Lower leg skin (tissue), 4 donors: ENCODE measurements around the gene PLA2G2C. TPM values are rescaled to one million over a fixed set of nuclear protein-coding genes. Genes with fewer than 3 reads are reported as not detected.

ENCODE experiments used
- DNase-seq, 2 donors: peaks; one replicate each; pipeline ENCODE4 v3.0.0-alpha.2; 2019; ENCODE audit warnings: low spot score in 2 of 2
- H3K4me3 ChIP-seq: fragments of 200-600 bp; sonication (generic); 2 replicates; pipeline ENCODE4 v1.5.1; 2017; ENCODE audit warnings: mild to moderate bottlenecking, low read depth; ENCODE audit not compliant: poor library complexity, severe bottlenecking
- POLR2A ChIP-seq, 2 donors: fragments of 450-650 bp; IDR thresholded peaks; one replicate each; pipeline ENCODE4 v1.6.1; 2016 to 2017; ENCODE audit warnings: antibody characterized with exemption in 2 of 2, mild to moderate bottlenecking in 1 of 2, moderate library complexity in 1 of 2
- WGBS, 2 donors: methylation state at CpG; one replicate each; pipeline ENCODE4 v1.1.5; 2018; 5-methylcytosine and 5-hydroxymethylcytosine counted together
- intact Hi-C: fragments of 100-400 bp; cut with DNase I; formaldehyde crosslinking; loops from one replicate; pipeline ENCODE4 v1.15.0; 2023; ENCODE audit warnings: low total_unique reads
- total RNA-seq, 4 donors: library from RNA; depleted of rRNA; stranded (reverse); fragments of >200 nt; gene quantifications; one replicate each; pipeline ENCODE4 v1.1.0, GENCODE V29; 2016
- TF ChIP-seq, protein P1 (sequence below), 3 donors: fragments of 450-650 bp; IDR thresholded peaks; one replicate each; pipeline ENCODE4 v1.5.1; 2016; ENCODE audit warnings: antibody characterized with exemption in 3 of 3, mild to moderate bottlenecking in 3 of 3, moderate library complexity in 2 of 3

The PLA2G2C gene
- total RNA-seq, 4 donors from 2014 or later, result 0.10 TPM; not detected in 3

DNA sequence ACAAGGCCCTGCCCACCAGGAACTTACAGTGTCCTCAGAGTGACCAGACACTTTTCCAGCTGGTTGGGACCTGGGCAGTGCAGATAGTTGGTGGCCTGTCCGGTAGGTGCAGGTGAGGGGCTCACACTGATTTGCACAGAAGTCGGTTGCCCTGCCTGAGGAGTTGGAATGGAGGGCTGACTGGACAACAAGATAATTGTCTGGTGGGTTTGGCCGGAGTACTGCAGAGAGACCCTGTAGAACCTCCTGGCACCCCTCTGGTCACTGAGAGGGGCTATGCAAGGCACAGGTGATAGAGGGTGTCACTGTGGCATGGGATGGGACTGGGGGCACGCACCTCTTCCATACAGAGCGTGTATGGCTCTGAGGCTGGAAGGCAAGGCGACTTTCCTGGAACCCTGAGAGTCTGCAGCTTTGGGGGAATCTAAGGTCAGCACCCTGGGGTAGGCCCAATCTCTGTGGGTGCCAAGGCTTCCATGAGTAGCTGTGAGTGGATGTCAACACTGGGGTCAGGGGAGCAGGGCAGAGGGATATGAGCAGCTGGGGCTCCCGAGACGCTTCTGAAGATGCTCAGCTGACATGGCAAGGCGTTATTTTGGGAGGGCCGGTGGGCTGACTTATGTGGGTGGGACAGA, 59.4 kb downstream of the PLA2G2C start:
- 96 to 97% methylated on average over 10 of the region's 10 CpGs for WGBS, 2 donors
- no peak for TF ChIP-seq POLR2A (IDR thresholded peaks at IDR 0.05)
- TF ChIP-seq, protein P1, sequence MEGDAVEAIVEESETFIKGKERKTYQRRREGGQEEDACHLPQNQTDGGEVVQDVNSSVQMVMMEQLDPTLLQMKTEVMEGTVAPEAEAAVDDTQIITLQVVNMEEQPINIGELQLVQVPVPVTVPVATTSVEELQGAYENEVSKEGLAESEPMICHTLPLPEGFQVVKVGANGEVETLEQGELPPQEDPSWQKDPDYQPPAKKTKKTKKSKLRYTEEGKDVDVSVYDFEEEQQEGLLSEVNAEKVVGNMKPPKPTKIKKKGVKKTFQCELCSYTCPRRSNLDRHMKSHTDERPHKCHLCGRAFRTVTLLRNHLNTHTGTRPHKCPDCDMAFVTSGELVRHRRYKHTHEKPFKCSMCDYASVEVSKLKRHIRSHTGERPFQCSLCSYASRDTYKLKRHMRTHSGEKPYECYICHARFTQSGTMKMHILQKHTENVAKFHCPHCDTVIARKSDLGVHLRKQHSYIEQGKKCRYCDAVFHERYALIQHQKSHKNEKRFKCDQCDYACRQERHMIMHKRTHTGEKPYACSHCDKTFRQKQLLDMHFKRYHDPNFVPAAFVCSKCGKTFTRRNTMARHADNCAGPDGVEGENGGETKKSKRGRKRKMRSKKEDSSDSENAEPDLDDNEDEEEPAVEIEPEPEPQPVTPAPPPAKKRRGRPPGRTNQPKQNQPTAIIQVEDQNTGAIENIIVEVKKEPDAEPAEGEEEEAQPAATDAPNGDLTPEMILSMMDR (IDR thresholded peaks at IDR 0.05), result no peak
- DNase-seq, result peak in 1 of 2 donors; percentile 81
- intact Hi-C loops, result no loop called here
- H3K4me3 ChIP-seq, result no peak overlapping the region

DNA sequence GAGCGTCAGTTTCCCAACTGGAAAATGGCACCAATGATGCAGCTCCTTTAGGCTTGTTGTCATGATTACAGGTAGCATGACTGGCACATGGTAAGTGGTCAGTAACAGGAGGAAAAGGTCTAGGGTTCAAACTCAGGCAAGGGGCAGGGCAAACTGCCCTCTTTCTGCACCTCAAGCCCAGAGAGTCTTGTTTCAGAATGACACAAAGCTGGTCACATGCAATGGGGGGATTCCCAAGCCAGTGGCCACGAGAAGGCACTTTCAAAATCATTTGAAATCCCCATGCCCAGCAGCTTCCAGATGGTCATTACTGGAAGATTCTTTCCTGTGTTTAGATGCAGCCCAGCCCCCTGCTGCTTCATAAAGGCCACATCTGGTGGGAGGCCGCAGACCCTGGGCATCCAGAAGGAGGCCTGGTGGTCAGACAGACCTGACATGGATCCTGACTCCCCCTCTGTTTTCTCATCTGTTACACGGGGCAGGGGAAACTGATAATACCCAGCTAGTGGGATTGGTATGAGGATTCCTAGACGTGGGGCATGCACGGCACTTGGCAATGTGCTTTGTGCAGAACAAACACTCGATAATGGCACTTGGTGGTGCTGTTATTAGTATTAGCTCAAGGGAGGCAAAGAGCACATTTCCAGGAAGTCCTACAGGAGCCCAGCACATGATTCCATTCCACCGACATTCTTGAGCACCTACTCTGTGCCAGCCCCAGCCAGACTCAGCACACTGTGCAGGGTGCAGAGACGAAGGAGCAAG, 60.1 kb downstream of the PLA2G2C start:
- intact Hi-C loops, result no loop called here
- H3K4me3 ChIP-seq, result no peak overlapping the region
- no peak for TF ChIP-seq POLR2A (IDR thresholded peaks at IDR 0.05)
- TF ChIP-seq, protein P1 (IDR thresholded peaks at IDR 0.05), result no peak
- WGBS, 2 donors, result 79 to 82% methylated on average over 9 of the region's 9 CpGs
- peak in 1 of 2 donors; percentile 54 for DNase-seq

DNA sequence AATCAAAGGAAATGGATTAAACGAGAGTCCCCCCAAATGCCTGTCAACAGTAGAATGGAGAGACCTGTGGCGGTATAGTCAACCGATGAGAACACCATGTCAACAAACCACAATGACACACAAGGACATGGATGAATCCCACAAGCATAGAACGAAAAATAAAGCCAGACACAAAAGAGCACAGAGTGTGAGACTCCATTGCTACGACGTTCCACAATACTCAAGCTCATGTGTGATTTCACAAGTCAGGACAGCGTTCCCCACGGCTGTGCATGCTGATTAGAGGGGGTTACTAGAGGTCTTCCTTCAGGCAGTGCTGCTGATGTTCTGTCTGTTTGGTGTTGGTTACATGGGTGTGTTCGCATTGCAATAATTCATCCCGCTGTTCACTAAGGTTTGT, 61.2 kb downstream of the PLA2G2C start:
- DNase-seq, result peak; percentile 62 to 74
- no peak overlapping the region for H3K4me3 ChIP-seq
- no peak for TF ChIP-seq POLR2A (IDR thresholded peaks at IDR 0.05)
- TF ChIP-seq, protein P1 (IDR thresholded peaks at IDR 0.05), result no peak
- 51 to 53% methylated on average over 10 of the region's 10 CpGs for WGBS, 2 donors
- intact Hi-C loops, result no loop called here

DNA sequence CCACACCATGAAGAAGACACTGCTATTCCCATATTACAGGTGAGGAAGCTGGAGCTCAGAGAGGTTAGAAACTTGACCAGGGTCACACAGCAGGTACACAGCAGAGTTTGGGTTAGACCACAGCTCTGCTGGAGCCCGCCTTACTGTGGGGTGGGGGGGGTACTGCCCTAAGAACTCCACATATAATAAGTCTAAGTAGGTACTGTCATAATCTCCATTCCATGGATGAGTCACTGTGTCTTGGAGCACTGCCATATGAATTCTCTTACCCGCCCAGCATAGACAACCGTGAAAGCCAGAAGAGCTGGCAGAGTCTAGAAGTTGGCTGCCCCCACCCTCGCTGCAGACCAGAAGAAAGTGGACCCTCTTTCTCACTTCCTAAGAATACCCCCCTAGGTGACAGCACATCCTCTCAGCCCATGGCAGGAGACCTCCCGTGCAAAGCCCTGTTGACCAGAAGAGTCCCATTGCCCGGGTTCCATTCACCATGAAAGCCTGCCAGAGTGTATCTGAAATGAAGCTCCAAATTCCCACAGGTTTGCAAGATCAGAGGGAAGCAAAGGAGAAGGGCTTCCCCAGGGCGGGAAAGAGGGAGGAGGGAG, 61.8 kb downstream of the PLA2G2C start:
- 29 to 31% methylated on average over 7 of the region's 7 CpGs for WGBS, 2 donors
- DNase-seq, result peak; percentile 85 to 86

DNA sequence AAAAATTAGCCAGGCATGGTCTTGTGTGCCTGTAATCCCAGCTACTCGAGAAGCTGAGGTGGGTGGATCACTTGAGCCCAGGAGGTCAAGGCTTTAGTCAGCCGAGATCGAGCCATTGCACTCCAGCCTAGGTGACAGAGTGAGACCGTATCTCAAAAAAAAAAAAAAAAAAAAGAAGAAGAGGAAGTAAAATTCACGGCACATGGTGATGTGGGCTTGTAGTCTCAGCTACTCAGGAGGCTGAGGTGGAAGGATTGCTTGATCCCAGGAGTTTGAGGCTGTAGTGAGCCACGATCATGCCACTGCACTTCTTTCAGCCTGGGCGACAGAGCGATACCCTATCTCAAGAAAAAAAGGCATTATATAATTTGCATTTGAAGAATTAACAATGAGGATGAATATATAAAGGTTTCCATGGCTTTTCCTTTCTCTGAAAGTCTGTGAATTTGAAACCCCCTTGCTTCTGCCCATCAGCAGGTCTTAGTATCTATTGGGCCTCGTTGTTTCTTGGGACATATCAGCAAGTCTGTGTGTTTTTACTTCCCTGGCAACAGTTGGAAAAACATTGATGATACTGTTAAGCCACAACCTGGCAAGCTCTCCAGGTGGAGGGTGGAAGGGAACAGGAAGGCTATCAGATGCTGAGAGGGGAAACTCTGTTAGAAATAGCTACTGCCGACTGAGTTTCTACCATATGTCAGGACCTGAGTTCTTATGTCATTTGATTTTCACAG, 62.4 kb downstream of the PLA2G2C start:
- TF ChIP-seq, protein P1 (IDR thresholded peaks at IDR 0.05), result no peak
- TF ChIP-seq POLR2A (IDR thresholded peaks at IDR 0.05), result no peak
- H3K4me3 ChIP-seq, result no peak overlapping the region
- DNase-seq, result no peak
- 62 to 65% methylated on average over 10 of the region's 10 CpGs for WGBS, 2 donors
- intact Hi-C loops, result no loop called here

More for the DNA sequence above, 61.8 kb downstream of the PLA2G2C start:
- intact Hi-C loops, result no loop called here
- H3K4me3 ChIP-seq, result no peak overlapping the region
- TF ChIP-seq POLR2A (IDR thresholded peaks at IDR 0.05), result no peak
- TF ChIP-seq, protein P1 (IDR thresholded peaks at IDR 0.05), result no peak
